HG03558 (cell line): ENCODE results near the gene CD34.
"Not testable (repeated sequence)": the region's sequence is repeated elsewhere in the genome, so short reads cannot be mapped to it uniquely, and the experiment has no call there.

ENCODE experiments used
- ATAC-seq: cut with Tn5 transposase; IDR thresholded peaks from one replicate; pipeline ENCODE4 v1.9.1; 2021; ENCODE audit warnings: moderate number of reproducible peaks; ENCODE audit not compliant: unreplicated experiment; ENCODE audit errors: extremely low read depth

CD34 gene

DNA sequence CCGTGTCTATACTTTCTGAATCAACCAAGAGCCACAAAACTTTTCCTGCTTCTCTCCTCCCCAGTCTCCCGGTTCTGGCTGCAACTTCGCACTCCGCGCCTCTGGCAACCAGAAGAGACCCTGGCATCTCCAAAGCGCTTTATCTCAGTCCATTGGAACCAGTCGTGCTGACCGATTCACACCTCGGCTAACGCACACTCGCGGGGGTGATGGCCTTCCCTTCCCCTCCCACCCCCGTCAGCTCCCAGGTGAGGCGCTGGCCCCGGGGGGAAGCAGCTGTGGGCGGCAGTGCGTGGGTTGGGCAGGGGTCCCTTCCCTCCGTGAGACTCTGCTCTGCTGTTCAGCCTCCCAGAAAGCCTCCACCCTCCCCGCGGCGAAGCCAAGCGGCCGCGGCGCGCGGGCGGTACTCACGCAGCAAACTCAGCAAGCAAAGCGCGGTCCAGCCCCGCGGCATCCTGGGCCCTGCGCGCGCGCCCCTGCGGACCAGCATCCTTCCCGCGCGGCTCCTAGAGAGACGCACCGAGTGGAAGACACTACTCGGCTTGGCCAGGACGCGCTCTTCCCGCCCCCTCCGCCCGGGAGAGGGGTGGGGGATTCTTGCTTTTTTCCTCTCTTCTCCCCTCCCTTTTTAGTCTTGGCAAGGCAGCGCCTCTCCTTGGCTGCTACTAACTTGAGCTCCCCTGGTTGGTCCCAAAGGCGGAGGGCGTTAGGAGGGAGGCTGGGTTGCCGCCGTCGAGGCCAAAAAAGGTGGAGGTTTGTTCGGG lies at the start of gene CD34:
Gene CD34 (minus strand): TSS at position 535 of the 764 bp plus-strand sequence. CDS start 45 bp downstream, at position 490.
- no peak for ATAC-seq

GRCh38 chr1:207960346-207960745 lies 49.4 kb upstream of the CD34 start:
- ATAC-seq: no peak

- ATAC-seq: no peak
These were observed 49.0 kb upstream of the CD34 start for GRCh38 chr1:207959910-207960309.

DNA sequence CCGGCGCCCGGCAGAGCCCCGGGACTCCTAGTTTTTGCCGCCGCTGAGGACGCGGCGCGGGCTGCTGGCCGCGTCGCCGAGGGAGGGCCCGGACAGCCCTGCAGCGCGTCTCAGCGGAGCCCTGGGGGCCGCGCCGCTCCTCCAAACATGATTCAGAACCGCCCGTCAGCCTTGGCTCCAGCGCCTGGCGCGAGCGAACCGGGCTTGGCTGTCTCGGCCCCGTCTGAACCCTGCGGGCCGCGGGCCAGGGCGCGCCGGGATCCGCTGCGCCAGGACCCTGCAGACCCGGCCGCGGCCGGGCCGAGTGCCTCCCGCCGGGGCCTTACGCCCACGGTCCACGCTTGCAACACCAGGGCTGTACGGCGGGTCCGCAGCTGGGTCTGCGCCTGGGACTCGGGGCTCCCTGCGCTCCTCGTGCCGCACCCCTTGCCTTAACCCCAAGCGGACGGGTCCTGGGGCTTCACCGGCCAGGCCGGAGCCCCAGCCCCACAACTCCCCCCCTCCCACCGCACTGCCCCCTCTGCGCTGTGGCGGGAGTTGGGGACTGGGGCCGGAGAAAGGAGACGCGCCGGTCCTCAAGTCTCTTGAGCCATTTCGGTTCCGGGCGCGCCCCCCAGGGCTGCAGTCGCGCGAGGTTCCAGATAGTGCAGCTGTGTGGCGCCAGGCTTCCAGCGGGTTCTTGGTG lies 48.4 kb upstream of the CD34 start:
- no peak for ATAC-seq

DNA sequence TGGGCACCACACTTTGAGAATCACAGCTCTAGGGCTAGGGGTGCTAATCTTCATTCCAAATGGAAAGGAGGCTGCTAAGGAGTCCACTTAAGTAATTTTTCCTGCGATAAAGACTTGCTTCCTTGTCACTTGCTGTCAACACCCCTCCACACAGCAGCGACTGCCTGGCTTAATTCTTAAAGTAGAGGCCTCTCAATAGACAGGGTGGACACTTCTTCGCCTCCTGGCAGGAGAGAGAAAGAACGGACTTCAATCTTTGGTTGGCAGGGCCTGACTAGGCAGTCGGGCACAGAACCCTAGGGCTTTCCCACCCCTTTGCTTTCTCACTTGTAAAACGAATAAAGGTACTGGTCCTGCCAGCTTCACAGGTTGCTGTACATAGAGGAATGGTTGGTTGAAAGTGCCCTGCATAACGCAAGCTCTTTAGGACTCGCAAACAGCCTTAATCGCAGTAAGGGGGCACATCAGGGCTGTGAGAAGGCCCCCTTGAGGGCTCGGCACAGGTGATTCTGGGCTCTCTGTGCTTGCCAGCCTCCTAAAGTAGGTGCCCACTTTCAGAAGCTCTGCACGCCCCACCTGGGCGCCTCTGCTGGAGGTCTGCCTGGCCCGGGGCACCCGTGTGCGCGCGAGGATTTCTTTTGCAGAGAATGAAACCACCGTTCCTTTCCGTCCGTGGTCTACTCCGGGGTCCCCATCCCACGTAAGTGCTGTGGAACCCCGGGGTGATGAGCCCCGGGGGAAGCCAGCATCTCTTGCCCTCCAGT lies 47.6 kb upstream of the CD34 start:
- ATAC-seq: no peak

DNA sequence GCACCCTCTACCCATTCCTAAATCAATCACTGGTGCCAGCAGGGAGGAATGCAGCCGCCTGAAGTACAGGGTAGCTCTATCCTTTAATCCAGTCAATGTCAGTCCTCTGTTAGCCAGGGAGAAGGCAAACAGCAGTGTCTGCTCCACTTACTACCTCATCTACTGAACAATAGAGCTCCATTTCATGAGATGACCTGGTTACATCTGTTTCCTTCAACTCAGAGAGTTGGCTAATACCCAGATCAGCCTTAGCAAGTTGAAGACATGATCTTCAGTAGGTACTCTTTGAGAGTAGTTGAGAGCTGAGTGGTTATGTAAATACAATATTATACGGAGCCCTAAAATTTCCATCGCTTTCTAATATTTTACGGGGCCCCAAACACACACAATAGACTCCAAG lies 46.1 kb upstream of the CD34 start:
- no peak for ATAC-seq

GRCh38 chr1:207954104-207954503 lies 43.2 kb upstream of the CD34 start:
- no peak for ATAC-seq

DNA sequence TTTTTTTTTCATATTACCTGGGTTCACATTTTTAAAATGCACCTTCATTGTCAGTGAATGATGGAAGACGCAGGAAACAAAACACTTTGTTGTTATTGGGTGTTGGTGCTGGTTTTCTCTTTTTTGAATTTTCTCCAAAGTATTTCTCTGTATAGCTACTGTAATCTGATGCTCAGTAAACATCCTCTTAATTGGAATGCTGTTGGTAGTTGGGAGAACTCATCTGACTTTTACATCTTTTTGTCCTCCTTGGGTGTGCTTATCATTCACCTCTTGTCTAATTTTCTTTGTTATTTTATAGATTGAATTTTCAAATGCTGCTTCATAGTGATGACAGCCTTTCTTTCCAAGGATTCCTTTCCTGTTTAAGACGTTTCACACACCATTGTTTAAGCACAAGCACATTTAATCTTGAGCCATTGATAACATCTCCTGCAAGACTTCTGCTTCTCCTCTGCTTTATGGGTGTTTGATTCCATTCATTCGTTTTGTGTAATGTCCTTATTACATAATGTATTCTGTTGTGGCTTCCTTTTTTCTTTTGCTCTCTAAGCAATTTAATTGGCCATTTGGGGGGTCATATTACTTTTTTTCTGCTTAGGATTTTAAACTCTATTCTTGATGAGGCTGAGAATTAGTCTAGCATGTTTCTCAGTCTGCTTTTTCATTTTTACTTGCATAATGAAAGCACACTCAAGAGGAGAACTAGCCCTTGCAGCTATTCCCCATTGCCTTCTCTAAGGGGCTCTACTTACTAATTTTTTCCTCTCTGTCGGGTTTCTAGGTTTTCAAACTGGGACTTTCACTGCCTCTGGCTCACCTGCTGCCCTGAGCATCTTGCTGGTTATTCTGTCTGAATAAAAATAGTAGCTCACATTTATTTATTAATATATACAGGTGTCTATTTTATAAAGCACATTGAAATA lies 42.0 kb upstream of the CD34 start:
- ATAC-seq: no peak

- ATAC-seq: no peak
These were observed 40.7 kb upstream of the CD34 start for GRCh38 chr1:207951652-207952051.

GRCh38 chr1:207950750-207951149 lies 39.8 kb upstream of the CD34 start:
- ATAC-seq: no peak

GRCh38 chr1:207949571-207950195 lies 38.8 kb upstream of the CD34 start:
- no peak for ATAC-seq

DNA sequence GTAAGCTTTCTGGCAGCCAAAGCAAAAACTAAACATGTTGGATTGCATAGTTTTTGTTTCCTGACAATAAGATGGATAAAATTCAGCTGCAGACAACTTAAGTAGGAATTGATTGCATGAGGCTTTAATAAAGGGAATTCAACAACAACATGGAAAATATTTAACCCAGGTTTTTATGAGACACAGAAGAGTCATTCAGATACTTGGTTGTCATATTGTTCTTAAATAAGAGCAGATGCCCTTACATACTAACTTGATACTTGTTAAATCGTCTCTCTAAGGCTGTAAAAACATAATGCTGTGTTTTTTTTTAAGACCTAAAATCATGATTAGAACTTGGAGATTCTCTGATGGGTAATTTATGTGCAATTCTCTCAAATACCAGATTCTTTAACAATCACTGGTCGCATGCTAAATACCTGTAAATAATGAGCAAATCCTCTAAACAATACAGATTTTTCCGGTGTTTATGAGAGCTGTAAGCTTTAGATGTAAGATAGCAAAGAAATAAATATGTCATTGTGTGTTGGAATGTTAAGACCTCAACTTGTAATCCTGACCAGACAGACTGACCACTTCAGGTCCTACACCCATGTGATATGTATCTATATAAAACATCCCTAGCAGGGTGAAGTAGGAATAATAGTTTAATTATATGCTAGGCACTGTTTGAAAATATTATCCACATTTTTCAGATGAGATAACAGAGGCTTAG lies 37.8 kb upstream of the CD34 start:
- ATAC-seq: no peak

GRCh38 chr1:207946756-207947155 lies 35.8 kb upstream of the CD34 start:
- no peak for ATAC-seq

GRCh38 chr1:207944571-207944970 lies 33.6 kb upstream of the CD34 start:
- ATAC-seq: no peak

- not testable (repeated sequence) for ATAC-seq
These were observed 31.4 kb upstream of the CD34 start for GRCh38 chr1:207942337-207942741.

- no peak for ATAC-seq
These were observed 30.7 kb upstream of the CD34 start for GRCh38 chr1:207941665-207942064.

DNA sequence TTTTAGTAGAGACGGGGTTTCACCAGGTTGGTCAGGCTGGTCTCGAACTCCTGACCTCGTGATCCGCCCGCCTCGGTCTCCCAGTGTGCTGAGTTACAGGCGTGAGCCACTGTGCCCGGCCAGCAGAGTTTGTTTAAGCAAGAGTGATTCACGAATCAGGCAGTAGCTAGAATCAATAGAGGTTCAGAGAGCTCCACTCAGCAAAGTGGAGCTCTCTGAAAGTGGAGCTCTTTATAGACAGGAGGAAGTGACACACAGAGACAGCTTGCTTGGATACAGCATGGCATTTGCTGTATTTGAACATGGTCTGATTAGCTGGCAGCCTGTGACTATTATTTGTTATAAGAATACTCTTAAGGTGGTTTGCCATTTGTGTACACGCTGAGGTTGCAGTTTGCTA lies 27.1 kb upstream of the CD34 start:
- no peak for ATAC-seq

DNA sequence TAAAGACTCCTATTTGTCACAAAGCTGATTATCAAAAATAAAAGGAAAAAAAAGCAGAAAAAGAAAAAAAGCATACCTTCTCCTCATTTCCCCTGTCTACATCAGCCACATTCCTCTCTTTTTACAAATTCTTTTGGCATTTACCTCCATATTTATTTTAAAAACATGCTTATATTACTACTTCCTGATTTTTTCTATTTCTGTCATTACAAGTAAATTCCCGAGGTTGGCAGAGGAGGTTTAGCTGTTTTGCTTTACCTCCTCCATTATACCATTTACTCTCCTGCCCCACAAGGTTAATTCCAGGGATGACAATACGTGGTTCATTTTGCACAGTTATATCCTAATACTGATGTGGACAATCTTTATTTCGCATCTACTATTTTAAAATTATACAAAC lies 26.3 kb upstream of the CD34 start:
- no peak for ATAC-seq

DNA sequence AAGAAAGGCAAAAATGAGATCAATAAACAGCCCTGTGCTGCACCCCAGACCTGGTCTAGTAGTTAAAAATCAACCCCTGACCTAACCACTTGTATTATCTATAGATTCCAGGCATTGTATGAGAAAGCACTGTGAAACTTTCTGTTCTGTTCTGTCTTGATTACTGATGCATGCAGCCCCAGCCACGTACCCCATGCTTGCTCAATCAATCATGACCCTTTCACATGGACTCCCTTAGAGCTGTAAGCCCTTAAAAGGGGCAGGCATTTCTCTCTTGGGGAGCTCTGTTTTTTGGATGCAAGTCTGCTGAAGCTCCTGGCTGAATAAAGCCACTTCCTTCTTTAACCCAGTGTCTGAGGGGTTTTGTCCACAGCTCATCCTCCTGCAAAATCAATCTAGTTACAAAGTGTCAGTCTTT lies 24.2 kb upstream of the CD34 start:
- ATAC-seq: peak; percentile 83
